ENCODE results near the gene KIF5C.

The KIF5C gene

DNA sequence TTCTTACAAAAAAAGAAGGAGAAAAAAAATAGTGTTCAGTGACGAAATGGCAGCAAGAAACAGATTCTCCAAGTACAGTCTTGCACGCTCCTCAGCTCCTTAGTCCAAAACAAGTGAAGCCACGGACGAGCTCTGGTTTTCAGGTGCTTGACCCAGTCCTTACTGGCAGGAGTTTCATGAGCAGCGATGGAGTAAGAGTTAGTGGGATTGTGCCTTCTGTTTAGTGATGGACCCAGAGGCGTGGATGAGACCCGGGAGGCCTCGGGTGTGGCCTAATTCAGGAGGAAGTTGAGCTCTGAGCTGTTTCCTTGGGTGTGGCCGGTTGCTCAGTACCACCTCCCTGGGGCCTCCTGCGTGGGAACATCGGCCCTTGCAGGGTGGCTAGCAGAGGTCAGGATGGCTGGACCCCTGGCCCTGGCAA is 52.0 kb downstream of the KIF5C start:
- peak; percentile 38 to 53 for DNase-seq

DNA sequence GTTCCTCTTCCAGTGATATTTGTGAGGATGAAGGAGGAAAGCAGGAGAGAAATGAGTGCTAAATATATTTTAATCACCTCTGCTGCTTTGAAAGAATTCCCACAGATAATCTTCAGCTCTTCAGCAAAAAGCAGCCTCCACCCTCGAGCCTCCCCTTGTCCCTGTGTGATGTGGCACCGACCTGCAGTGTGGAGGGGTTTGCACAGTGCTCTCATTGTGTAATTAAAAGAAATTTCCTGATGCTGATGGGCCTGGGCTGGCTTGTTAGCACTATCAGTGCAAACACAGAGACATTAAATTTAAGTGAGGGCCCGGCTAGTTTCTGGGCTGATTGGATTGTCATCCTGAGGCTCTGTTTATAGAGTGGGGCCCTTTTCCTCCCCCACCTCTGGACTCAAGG is 53.4 kb downstream of the KIF5C start:
- no peak for DNase-seq

- no peak for DNase-seq
These were observed 55.2 kb downstream of the KIF5C start for GRCh38 chr2:148930046-148930775.

DNA sequence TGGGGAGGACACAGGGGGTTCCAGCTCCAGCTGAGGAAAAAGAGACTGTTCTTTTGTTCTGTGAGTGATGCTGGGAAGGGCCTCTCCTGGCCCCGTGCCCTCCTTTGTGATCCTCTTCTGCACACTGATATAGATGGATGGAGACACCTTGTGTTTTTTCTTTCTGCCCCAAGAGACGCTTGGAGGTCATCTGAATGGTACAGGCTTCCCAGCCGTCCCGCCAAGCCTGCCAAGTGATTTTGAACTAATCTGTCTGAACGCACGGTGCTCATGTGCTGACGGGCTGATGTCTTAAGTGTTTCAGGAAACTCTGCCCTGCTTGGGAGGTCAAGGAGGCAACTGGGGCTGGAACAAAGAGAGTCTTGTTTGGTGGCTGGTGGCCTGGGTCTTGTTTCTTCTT is 57.5 kb downstream of the KIF5C start:
- DNase-seq, result no peak

DNA sequence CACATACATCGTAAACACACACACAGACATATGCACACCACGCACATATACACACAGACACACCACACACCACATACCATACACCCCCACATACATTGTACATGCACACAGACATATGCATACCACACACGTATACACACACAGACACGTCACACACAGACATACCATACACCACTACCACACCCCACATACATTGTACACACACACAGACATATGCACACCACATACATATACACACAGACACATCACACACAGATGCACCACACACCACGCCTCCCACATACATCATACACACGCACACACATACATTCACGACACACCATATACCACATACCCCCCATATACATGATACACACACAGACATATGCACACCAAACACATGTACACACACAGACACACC is 58.4 kb downstream of the KIF5C start:
- no peak for DNase-seq

DNA sequence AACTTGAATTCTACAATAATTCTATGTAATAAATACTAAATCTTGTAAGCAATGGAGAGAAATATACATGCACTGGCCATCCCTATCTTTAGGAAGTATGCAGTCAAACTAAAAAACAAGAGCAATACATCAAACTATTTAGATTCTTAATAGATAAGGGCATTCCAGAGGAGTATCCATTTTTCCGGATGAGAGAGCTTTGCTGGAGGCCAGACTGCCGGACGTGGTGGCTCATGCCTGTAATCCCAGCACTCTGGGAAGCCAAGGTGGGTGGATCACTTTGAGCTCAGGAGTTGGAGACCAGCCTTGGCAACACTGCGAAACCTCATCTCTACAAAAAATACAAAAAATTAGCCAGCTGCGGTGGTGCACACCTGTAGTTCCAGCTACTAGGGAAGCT is 60.8 kb downstream of the KIF5C start:
- DNase-seq, result no peak

DNA sequence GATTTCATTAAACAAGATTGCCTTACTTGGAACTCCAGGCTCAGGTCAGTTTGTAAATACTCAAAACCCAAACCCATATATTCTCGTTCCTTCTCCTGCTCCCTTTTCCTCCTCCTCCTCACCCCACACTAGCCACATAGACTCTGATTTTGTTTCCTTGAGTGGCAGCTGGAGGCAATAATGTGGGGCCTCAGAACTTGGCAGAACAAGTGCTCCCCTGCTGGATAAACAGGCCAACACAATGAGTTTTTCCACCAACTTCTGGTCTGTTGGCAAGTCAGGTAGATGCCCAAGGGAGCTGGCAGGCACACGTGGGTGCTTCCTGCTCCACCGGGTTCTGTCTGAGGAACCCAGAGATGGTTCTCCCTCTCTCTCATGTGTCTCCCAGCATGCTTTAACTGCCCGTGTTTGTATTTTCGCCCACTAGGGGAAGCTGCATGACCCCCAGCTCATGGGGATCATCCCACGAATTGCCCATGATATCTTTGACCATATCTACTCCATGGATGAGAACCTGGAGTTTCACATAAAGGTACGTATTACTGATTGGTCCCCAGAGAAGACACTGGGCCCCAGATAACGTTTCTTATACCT is 61.9 kb downstream of the KIF5C start:
- no peak for DNase-seq

DNA sequence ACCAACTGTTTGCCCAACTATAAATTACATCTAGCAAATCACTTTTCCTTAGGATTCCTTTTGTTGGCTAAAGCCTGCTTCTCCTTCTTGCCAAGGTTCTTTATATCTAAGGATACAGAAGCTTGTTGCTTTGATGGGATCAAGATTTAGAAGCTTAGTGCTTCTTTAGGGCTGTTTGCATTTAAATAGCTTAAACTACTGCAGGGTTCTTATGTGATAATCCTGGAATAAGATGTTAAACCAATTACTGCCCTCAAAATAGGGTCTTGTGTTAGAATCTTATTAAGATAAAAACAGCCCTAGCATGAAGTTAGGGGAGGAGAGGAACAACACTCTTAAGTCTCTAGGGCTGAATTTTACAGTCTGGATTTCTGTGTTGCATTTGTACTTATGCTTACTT is 64.2 kb downstream of the KIF5C start:
- DNase-seq, result no peak

DNA sequence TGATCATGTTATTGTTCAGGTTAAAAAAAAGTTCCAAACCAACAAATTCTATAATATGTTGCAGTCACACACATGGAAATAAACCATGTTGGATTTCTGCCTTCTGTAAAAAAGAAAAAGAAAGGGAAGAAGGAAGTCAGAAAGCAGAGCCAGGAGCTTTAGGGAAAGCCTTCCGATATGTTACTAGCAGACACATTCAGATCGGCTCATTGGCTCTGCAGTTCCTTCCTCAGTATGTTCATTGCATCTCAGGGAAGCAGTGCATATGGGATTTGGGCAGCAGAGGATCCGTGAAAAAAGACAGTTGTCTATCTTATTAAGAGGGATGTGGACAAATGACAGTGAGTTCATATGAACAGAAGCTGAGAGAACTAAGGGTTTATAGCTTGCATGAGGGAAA is 68.1 kb downstream of the KIF5C start:
- DNase-seq, result no peak

- no peak for DNase-seq
These were observed 69.5 kb downstream of the KIF5C start for GRCh38 chr2:148944536-148944935.

- DNase-seq, result no peak
These were observed 72.3 kb downstream of the KIF5C start for GRCh38 chr2:148947299-148947698.

DNA sequence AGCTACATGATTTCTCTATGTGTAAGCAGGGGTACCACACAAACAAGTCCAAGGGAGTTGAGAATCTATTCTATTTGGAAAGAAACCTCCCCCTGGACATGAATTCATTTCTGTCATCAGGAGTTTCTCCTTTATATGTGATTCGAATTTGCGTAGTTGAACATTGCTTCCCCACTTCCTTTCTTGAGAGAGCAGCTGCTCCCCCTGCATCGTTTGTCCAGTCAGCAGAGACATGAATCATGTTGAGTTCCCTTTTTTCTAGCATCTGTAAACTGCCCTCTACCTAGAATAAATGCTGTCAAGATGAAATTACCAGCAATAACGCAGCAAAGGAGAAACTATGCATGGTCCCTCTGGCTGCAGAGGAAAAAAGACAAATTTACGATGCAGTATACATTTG is 73.8 kb downstream of the KIF5C start:
- DNase-seq, result peak in 1 of 2 donors; percentile 26

- DNase-seq, result no peak
These were observed 74.3 kb downstream of the KIF5C start for GRCh38 chr2:148949348-148949747.

GRCh38 chr2:148952621-148953020 is 77.6 kb downstream of the KIF5C start:
- DNase-seq, result no peak

GRCh38 chr2:148953426-148953825 is 78.4 kb downstream of the KIF5C start:
- no peak for DNase-seq

DNA sequence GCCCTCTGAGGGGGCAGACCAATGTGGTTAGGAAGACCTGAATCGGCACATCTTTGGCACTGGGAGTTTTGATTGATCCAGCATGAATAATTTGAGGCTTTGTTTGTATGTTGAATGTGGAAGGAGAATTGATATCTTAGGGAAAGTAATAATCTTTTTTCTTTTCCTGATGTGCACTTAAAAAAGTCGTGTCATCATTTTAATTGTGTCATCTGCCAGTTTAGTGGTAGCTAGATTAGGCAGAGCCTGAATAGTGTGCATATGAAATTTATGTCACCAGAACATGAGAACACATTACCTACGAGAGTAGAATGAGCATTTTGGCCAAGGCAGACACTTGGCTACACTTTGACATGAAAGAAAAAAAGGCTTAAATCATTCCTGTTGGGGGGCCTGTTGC is 79.5 kb downstream of the KIF5C start:
- no peak for DNase-seq

DNA sequence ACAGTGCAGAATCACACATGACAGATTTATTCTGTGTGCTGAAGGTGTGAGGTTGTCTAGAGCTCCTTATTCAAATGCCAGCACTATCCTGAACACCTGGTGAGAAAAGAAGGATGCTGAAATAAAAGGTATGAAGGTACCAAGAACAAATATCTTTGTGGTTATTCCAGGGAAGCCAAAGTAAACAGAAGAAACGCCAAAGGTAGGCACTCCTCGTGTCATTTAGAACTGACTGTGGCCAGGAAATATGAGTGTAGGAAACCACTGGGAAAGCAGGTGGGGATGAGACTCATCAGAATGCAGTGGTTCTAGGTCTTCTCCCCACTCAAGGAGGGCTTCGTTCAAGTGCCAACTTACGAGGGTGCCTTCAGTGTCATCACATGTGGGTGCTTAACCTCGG is 80.8 kb downstream of the KIF5C start:
- no peak for DNase-seq

DNA sequence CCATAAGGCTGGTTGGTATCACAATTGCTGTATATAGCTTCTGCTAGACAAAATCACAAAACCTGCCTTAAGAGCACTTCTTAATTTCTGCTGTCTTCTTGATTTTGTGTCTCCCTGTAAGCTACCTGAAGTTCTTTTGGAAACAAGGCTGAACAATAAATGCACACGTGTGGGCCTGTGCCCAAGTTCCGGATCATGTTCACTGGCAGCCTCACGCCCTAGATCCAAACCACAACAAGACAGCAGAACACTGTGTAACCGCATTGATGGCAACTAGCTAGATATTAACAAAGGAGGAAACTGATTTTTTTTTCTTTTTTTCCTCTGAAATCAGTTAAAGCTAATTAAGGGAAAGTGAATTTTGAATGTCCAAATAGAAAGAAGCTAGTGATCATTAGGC is 82.0 kb downstream of the KIF5C start:
- DNase-seq, result peak in 1 of 2 donors; percentile 22

DNA sequence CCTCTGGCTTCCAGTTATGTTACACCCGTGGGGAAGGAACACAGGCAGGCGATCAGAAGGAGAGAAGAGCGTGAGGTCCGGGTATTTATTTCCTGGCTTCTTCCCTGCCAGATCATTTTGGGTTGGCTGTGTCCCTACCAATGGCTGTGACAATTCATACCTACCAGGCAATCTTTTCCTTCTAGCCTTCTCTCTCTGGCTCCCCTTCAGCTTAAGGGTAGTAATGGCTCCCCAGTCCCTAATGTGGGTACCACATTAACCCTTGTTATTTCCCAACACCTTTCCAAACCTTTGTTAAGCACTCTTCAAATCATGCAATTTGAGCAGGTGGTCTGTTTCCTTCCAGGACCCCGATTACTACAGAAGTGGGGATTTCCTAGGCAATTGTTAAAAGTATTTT is 84.7 kb downstream of the KIF5C start:
- no peak for DNase-seq

- no peak for DNase-seq
These were observed 85.5 kb downstream of the KIF5C start for GRCh38 chr2:148960483-148960882.

GRCh38 chr2:148963461-148963860 is 88.4 kb downstream of the KIF5C start:
- no peak for DNase-seq

DNA sequence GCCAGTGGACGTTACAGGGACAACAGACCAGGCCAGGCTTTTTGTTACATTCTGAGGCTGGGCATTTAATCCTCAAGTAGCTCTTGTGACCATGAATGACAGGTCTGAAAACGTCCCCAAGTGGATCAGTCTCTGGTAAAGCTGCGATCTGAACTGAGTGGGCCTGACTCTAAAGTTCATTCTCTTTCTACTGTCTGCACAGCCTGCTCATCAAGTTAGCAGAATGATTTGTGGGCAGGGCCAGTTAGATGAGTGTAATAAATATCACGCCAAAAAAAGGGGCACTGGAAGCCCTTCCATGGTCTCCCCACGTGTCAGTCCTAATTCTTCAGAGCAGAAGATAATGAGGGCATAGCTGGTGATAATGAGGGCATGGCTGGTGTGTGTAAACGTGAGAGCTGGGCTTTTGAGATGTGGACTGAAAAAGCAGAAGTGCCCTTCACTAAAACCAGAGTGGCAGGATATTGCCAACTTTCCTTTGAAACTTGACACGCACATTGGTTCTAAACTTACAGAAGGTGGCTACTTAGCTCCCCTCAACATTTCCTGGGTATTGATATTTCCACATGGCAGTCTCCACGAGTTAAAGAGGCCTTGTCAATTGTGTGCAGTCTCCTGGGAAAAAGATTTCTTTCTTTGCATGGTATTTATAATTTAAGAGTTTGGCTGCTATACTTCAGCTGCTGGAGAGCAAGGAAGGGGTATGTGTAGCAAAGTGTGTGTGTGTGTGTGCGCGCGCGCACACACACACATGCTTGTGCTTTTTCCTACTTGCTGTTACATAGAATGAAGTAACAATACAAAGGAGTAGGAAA is 90.8 kb downstream of the KIF5C start:
- peak in 1 of 2 donors; percentile 29 for DNase-seq

GRCh38 chr2:148966438-148966758 is 91.4 kb downstream of the KIF5C start:
- no peak for DNase-seq

DNA sequence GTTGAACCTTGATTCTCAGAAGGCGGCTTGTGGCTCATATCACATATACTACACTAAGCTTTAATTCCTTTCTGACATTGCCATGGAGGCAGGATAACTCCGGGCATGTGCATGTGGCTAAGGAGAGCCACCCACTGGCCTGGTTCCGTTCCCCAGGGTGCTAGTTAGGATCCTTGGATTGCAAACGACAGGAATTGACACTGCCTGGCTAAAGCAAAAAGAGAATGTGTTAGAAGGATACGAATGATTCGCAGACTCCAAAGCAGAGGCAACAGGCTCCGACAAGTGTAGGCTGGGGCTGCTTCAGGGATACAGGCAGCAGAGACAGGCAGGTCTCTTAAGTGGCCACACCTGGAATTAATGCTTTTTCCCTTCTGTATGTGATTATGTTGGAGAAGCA is 92.0 kb downstream of the KIF5C start:
- DNase-seq, result no peak
